BJ (cell line): ENCODE results near the gene SRGAP1. TPM values are rescaled to one million over a fixed set of nuclear protein-coding genes. Genes with fewer than 3 reads are reported as not detected.

ENCODE experiments used
- CTCF ChIA-PET: fragments of 350-600 bp; formaldehyde crosslinking; extraction: SDS; loops from one replicate; lab custom pipeline; 2021; ENCODE audit warnings: antibody characterized with exemption, inconsistent platforms; lab: Yijun Ruan, JAX
- POLR2A ChIA-PET: fragments of 300-600 bp; sonication (Branson Sonifier 250); formaldehyde crosslinking; extraction: SDS; loops from one replicate; lab custom pipeline; 2021; ENCODE audit warnings: antibody characterized with exemption; lab: Charles Lee
- DNase-seq: peaks from one replicate; pipeline ENCODE4 v3.0.0-alpha.2; 2011; ENCODE audit warnings: low read depth
- H3K27me3 ChIP-seq: 2 replicates; pipeline ENCODE4 v1.6.0; 2011; ENCODE audit warnings: low read length; ENCODE audit not compliant: control insufficient read depth, insufficient read depth
- H3K36me3 ChIP-seq: 2 replicates; pipeline ENCODE4 v1.5.1; 2011; ENCODE audit warnings: low read length; ENCODE audit not compliant: control insufficient read depth, insufficient read depth
- H3K4me3 ChIP-seq: 2 replicates; pipeline ENCODE4 v1.5.1; 2011; ENCODE audit warnings: low read depth, mild to moderate bottlenecking, control low read depth, low read length
- CTCF ChIP-seq: IDR thresholded peaks from 2 replicates; pipeline ENCODE4 v1.5.1; 2011; ENCODE audit warnings: low read depth, mild to moderate bottlenecking, control low read depth, inconsistent platforms, low read length, moderate library complexity; ENCODE audit not compliant: insufficient read depth
- polyA plus RNA-seq: library from polyadenylated mRNA; depleted of rRNA; stranded (reverse); fragments of >200 nt; gene quantifications from 2 replicates; pipeline ENCODE4 v1.2.3, GENCODE V29; 2011

Gene SRGAP1
- polyA plus RNA-seq, 1 experiment, result 15.7 TPM

GRCh38 chr12:63964301-63964700 is 119.8 kb downstream of the SRGAP1 start:
- H3K27me3 ChIP-seq, result no peaks in the 10 kb centered on the region
- no peaks in the 10 kb centered on the region for H3K36me3 ChIP-seq
- DNase-seq, result no peak
- POLR2A ChIA-PET, result no interaction called here
- H3K4me3 ChIP-seq, result no peak overlapping the region
- no peak for TF ChIP-seq CTCF
- CTCF ChIA-PET, result interaction anchor here (1.2 kb wide), 1 partner anchor 120 kb away, joined by 9 read pairs; the partner anchor contains the start of gene SRGAP1

- TF ChIP-seq CTCF, result no peak
- no peaks in the 10 kb centered on the region for H3K27me3 ChIP-seq
- H3K4me3 ChIP-seq, result no peak overlapping the region
- DNase-seq, result no peak
- no peaks in the 10 kb centered on the region for H3K36me3 ChIP-seq
- CTCF ChIA-PET, result no interaction called here
- POLR2A ChIA-PET, result no interaction called here
Observed at GRCh38 chr12:63965936-63966605, 121.6 kb downstream of the SRGAP1 start.

GRCh38 chr12:63966606-63966975 is 122.1 kb downstream of the SRGAP1 start:
- Histone ChIP-seq H3K36me3 (no peaks in the 10 kb centered on the region), H3K4me3 (no peak overlapping the region), H3K27me3 (no peaks in the 10 kb centered on the region)
- ChIA-PET POLR2A (no interaction called here), CTCF (no interaction called here)
- DNase-seq, result no peak
- TF ChIP-seq CTCF, result no peak

GRCh38 chr12:63967358-63968145 is 123.1 kb downstream of the SRGAP1 start:
- CTCF ChIA-PET, result no interaction called here
- no peak for DNase-seq
- Histone ChIP-seq H3K27me3 (no peaks in the 10 kb centered on the region), H3K4me3 (no peak overlapping the region), H3K36me3 (no peaks in the 10 kb centered on the region)
- POLR2A ChIA-PET, result no interaction called here
- TF ChIP-seq CTCF, result no peak

- Histone ChIP-seq H3K36me3 (no peaks in the 10 kb centered on the region), H3K4me3 (no peak overlapping the region), H3K27me3 (no peaks in the 10 kb centered on the region)
- CTCF ChIA-PET, result no interaction called here
- POLR2A ChIA-PET, result no interaction called here
- no peak for TF ChIP-seq CTCF
- no peak for DNase-seq
Observed at GRCh38 chr12:63968673-63969072, 124.2 kb downstream of the SRGAP1 start.
